Ishikawa (cell line): ENCODE results near the gene CD274.

Source experiments
- CEBPB ChIP-seq: IDR thresholded peaks from 2 replicates; pipeline ENCODE4 v1.6.1; 2012
- CREB1 ChIP-seq: IDR thresholded peaks from 2 replicates; pipeline ENCODE4 v1.6.1; 2012; ENCODE audit warnings: low read depth
- EGR1 ChIP-seq: IDR thresholded peaks from 2 replicates; pipeline ENCODE4 v1.6.1; 2012
- EP300 ChIP-seq: IDR thresholded peaks from 2 replicates; pipeline ENCODE4 v1.6.1; 2012; ENCODE audit warnings: borderline replicate concordance
- FOXM1 ChIP-seq: IDR thresholded peaks from 2 replicates; pipeline ENCODE4 v1.6.1; 2012; ENCODE audit warnings: low read depth, borderline replicate concordance
- MAX ChIP-seq: IDR thresholded peaks from 2 replicates; pipeline ENCODE4 v1.6.1; 2012
- NFIC ChIP-seq: IDR thresholded peaks from 2 replicates; pipeline ENCODE4 v1.6.1; 2012
- RAD21 ChIP-seq: IDR thresholded peaks from 2 replicates; pipeline ENCODE4 v1.6.1; 2012; ENCODE audit warnings: low read depth
- REST ChIP-seq: IDR thresholded peaks from 2 replicates; pipeline ENCODE4 v1.6.1; 2012; ENCODE audit warnings: low read depth, mild to moderate bottlenecking
- TAF1 ChIP-seq: IDR thresholded peaks from 2 replicates; pipeline ENCODE4 v1.6.1; 2012; ENCODE audit warnings: low read depth, mild to moderate bottlenecking
- TCF12 ChIP-seq: IDR thresholded peaks from 2 replicates; pipeline ENCODE4 v1.6.1; 2012; ENCODE audit warnings: low read depth
- TEAD4 ChIP-seq: IDR thresholded peaks from 2 replicates; pipeline ENCODE4 v1.6.1; 2012
- YY1 ChIP-seq: IDR thresholded peaks from 2 replicates; pipeline ENCODE4 v1.6.1; 2012; ENCODE audit warnings: low read depth
- ZBTB7A ChIP-seq: IDR thresholded peaks from 2 replicates; pipeline ENCODE4 v1.6.1; 2012; ENCODE audit warnings: low read depth
- TF ChIP-seq, protein P1 (sequence below): IDR thresholded peaks from 2 replicates; pipeline ENCODE4 v1.6.1; 2012

CD274 gene

DNA sequence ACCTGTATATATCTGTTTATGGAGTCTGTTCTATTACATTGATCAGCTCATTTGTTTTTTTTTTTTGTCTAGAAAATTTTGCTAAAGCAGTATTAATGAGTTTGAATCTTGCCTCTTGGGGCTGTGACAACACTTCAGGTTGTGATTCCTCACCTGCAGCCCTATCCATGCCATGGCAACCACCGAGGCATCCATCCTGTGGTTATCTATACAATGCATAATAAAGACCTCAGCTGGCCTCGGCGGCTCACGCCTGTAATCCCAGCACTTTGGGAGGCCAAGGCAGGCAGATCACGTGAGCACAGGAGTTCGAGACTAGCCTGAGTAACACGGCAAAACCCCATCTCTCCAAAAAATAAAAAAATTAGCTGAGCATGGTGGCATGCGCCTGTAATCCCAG, 31.9 kb downstream of the CD274 start:
- TF ChIP-seq EGR1 (no peak), NFIC (no peak), EP300 (no peak), CREB1 (no peak), CEBPB (no peak), MAX (no peak), FOXM1 (no peak), TCF12 (no peak)

DNA sequence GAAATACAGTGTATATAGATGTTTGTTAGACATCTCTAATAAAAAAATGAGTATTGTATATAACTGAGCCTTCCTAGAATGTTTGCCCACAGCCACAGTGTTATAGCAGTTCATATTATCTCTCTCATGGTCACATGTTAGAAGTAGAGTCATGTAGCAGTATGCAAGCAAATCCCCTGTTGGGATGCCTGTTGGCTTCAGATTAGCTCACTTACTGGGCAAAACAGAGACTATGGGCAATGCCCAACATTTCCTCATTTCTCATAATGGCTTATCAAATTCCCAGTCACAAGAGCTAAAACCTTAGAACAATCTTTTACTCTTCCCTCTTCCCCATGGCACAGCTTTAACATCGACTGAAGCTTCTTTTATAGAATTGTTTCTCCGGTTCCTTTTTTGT, 33.0 kb downstream of the CD274 start:
- TF ChIP-seq, protein P1, sequence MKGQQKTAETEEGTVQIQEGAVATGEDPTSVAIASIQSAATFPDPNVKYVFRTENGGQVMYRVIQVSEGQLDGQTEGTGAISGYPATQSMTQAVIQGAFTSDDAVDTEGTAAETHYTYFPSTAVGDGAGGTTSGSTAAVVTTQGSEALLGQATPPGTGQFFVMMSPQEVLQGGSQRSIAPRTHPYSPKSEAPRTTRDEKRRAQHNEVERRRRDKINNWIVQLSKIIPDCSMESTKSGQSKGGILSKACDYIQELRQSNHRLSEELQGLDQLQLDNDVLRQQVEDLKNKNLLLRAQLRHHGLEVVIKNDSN, result no peak
- no peak for TF ChIP-seq CEBPB
- no peak for TF ChIP-seq TEAD4
- no peak for TF ChIP-seq RAD21
- TF ChIP-seq EGR1, result no peak
- no peak for TF ChIP-seq TAF1
- TF ChIP-seq TCF12, result no peak
- TF ChIP-seq EP300, result no peak
- TF ChIP-seq YY1, result no peak
- TF ChIP-seq MAX, result no peak
- no peak for TF ChIP-seq FOXM1
- no peak for TF ChIP-seq NFIC
- TF ChIP-seq REST, result no peak
- no peak for TF ChIP-seq CREB1

DNA sequence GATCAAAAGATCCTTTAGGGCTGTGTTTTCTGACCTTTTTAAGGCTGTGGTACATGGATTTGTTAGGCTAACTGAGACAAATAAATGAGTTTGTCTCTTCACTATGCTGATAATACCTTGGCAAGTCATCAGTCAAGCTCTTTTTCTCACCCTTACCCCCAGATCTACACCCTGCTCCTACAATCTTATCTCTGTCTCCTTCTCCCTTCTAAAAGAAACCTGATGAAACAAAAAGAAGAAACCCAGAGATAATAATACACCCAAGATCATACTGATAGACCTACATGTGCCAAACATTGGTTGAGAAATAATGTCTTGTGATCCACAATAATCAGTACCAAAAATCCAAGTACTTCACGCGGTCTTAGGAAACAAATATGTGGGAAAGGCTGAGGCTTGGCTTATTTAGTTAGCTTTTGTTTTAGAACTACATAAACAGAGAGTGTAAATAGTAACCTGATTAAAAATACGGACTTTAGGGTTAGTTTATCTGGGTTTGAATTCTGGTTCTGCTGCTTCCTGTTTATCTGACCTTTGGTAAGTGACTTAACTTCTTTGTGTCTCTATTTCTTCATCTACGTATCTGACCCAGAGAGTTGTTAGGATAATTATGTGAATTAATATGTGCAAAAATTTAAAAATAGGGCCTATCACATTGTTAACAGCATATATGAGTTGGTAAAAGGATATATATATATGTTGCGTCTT, 35.2 kb downstream of the CD274 start:
- no peak for TF ChIP-seq TEAD4
- TF ChIP-seq YY1, result no peak
- TF ChIP-seq EP300, result no peak
- no peak for TF ChIP-seq RAD21
- TF ChIP-seq CEBPB, result no peak
- no peak for TF ChIP-seq NFIC
- TF ChIP-seq EGR1, result no peak
- TF ChIP-seq MAX, result no peak

DNA sequence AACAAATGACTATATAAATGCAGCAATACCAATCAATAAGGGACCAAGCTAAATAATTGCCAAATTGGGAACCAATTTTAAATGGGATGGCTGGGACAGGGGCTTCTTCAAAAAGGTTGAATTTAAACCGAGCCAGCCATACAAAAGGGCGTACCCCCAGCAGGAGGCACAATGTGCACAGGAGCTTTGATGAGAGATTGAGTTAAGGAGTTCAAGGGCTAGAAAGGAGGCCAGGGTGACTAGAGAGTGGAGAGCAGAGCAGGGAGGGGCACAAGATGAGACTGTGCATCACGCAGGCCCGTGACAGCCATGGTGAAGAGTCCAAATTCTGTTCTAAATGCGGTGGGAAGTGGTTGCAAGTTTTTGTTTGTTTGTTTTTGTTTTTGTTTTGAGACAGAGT, 36.6 kb downstream of the CD274 start:
- TF ChIP-seq TEAD4 (no peak), REST (no peak), YY1 (no peak), CREB1 (no peak), ZBTB7A (no peak), EGR1 (no peak), EP300 (no peak)

- TF ChIP-seq ZBTB7A (no peak), TCF12 (no peak), RAD21 (no peak), CEBPB (no peak), CREB1 (no peak), EGR1 (no peak), TAF1 (no peak), EP300 (no peak)
- TF ChIP-seq, protein P1, result no peak
Observed at GRCh38 chr9:5488221-5489008, 38.1 kb downstream of the CD274 start.
